Activated T-helper 1 cell treated with anti-CD3 and anti-CD28 coated beads, Interleukin-12 subunit alpha, Interleukin-12 subunit beta, Interleukin-2, Interleukin-4 antibody, amounts not matched to agents 30 ng/mL and 10 ng/mL and 1 ng/mL, durations not matched to agents 14 hours and 24 hours and 36 hours (primary cell): ENCODE measurements around the gene HSD3B7. TPM values are rescaled to one million over a fixed set of nuclear protein-coding genes. Genes with fewer than 3 reads are reported as not detected.
A peak's percentile ranks its signal among the peaks of the same experiment; 100 is the strongest.
"Not testable (repeated sequence)": the region's sequence is repeated elsewhere in the genome, so short reads cannot be mapped to it uniquely, and the experiment has no call there.

Experiments used
- DNase-seq: peaks from one replicate; pipeline ENCODE4 v3.0.0; 2021; ENCODE audit warnings: low spot score
- H3K27ac Mint-ChIP-seq: one replicate; pipeline ENCODE4 v1.8.0; 2021; ENCODE audit warnings: mild to moderate bottlenecking, mixed read lengths
- H3K27me3 Mint-ChIP-seq: one replicate; pipeline ENCODE4 v1.8.0; 2022; ENCODE audit warnings: mild to moderate bottlenecking, moderate library complexity, mixed read lengths; ENCODE audit not compliant: insufficient read depth
- H3K36me3 Mint-ChIP-seq: one replicate; pipeline ENCODE4 v1.8.0; 2021; ENCODE audit warnings: low read depth, mixed read lengths
- H3K4me1 Mint-ChIP-seq: one replicate; pipeline ENCODE4 v1.8.0; 2021; ENCODE audit warnings: low read depth, mixed read lengths
- H3K4me3 Mint-ChIP-seq: one replicate; pipeline ENCODE4 v1.8.0; 2021; ENCODE audit warnings: mild to moderate bottlenecking, moderate library complexity, mixed read lengths
- H3K9me3 Mint-ChIP-seq: one replicate; pipeline ENCODE4 v1.8.0; 2021; ENCODE audit warnings: mixed read lengths
- intact Hi-C: fragments of 100-400 bp; cut with micrococcal nuclease; formaldehyde crosslinking; loops from one replicate; pipeline ENCODE4 v1.15.1; 2024
- total RNA-seq: library from RNA; stranded (reverse); gene quantifications from 2 replicates; pipeline ENCODE4 v1.2.3, GENCODE V29; 2022

The HSD3B7 gene
- 2.1 and 3.3 TPM in 2 replicates for total RNA-seq

- H3K27ac Mint-ChIP-seq: no peak within 1 kb of the TSS
- H3K4me3 Mint-ChIP-seq: peak within 1 kb of the TSS; percentile 7
- no peaks in the 10 kb centered on the region for H3K9me3 Mint-ChIP-seq
- H3K27me3 Mint-ChIP-seq: no peaks in the 10 kb centered on the region
- DNase-seq: peak; percentile 73
- intact Hi-C loops: loop anchor here (1.0 kb wide), 6 partner anchors 12 to 883 kb away; no protein-coding TSS in a partner anchor
- H3K36me3 Mint-ChIP-seq: peaks cover 20% of the 10 kb centered on the region
- no peaks in the 10 kb centered on the region for H3K4me1 Mint-ChIP-seq
Observed at GRCh38 chr16:30984669-30985400, at the start of gene HSD3B7. Gene HSD3B7, plus strand, starts transcription at chr16:30985207. Its CDS starts 452 bp downstream, at chr16:30985659.

GRCh38 chr16:30937692-30938091 lies 47.3 kb upstream of the HSD3B7 start:
- H3K27ac Mint-ChIP-seq: peak overlapping the region; percentile 62
- no peaks in the 10 kb centered on the region for H3K27me3 Mint-ChIP-seq
- H3K9me3 Mint-ChIP-seq: no peaks in the 10 kb centered on the region
- intact Hi-C loops: no loop called here
- H3K4me1 Mint-ChIP-seq: peaks cover 38% of the 10 kb centered on the region
- no peak for DNase-seq
- H3K4me3 Mint-ChIP-seq: no peak overlapping the region
- peaks cover 15% of the 10 kb centered on the region for H3K36me3 Mint-ChIP-seq

- H3K27ac Mint-ChIP-seq, intact Hi-C loops, H3K4me3 Mint-ChIP-seq, H3K9me3 Mint-ChIP-seq, H3K27me3 Mint-ChIP-seq, DNase-seq: not testable (repeated sequence)
- H3K36me3 Mint-ChIP-seq: peaks cover 23% of the 10 kb centered on the region
- peaks cover 38% of the 10 kb centered on the region for H3K4me1 Mint-ChIP-seq
Observed at GRCh38 chr16:30939571-30939970, 45.4 kb upstream of the HSD3B7 start.

GRCh38 chr16:30941600-30942425 lies 43.2 kb upstream of the HSD3B7 start:
- Mint-ChIP-seq H3K4me3 (peak overlapping the region; percentile 56), H3K4me1 (peaks cover 28% of the 10 kb centered on the region), H3K27ac (no peak overlapping the region), H3K9me3 (no peaks in the 10 kb centered on the region), H3K36me3 (peaks cover 21% of the 10 kb centered on the region), H3K27me3 (no peaks in the 10 kb centered on the region)
- DNase-seq: peak; percentile 64
- intact Hi-C loops: loop anchor here (1.0 kb wide), 3 partner anchors 15 to 98 kb away; partner anchors contain the start of genes FBXL19 and SETD1A

- no peaks in the 10 kb centered on the region for H3K27me3 Mint-ChIP-seq
- H3K27ac Mint-ChIP-seq: peak overlapping the region; percentile 72
- H3K9me3 Mint-ChIP-seq: no peaks in the 10 kb centered on the region
- intact Hi-C loops: loop anchor here (1.0 kb wide), 3 partner anchors 15 to 98 kb away; partner anchors contain the start of genes FBXL19 and SETD1A
- peaks cover 21% of the 10 kb centered on the region for H3K36me3 Mint-ChIP-seq
- peak overlapping the region; percentile 56 for H3K4me3 Mint-ChIP-seq
- peaks cover 25% of the 10 kb centered on the region for H3K4me1 Mint-ChIP-seq
- no peak for DNase-seq
Observed at GRCh38 chr16:30942426-30942806, 42.6 kb upstream of the HSD3B7 start.

- Mint-ChIP-seq H3K27ac (peak overlapping the region; percentile 11), H3K36me3 (peaks cover 21% of the 10 kb centered on the region), H3K9me3 (no peaks in the 10 kb centered on the region), H3K4me3 (no peak overlapping the region), H3K4me1 (peaks cover 18% of the 10 kb centered on the region), H3K27me3 (no peaks in the 10 kb centered on the region)
- DNase-seq: no peak
- intact Hi-C loops: no loop called here
Observed at GRCh38 chr16:30944352-30944751, 40.7 kb upstream of the HSD3B7 start.

GRCh38 chr16:30946671-30947540 lies 38.1 kb upstream of the HSD3B7 start:
- no peaks in the 10 kb centered on the region for H3K27me3 Mint-ChIP-seq
- peaks cover 20% of the 10 kb centered on the region for H3K4me1 Mint-ChIP-seq
- peak overlapping the region; percentile 70 for H3K4me3 Mint-ChIP-seq
- DNase-seq: no peak
- no peaks in the 10 kb centered on the region for H3K9me3 Mint-ChIP-seq
- intact Hi-C loops: no loop called here
- H3K36me3 Mint-ChIP-seq: peaks cover 15% of the 10 kb centered on the region
- H3K27ac Mint-ChIP-seq: peak overlapping the region; percentile 48

- Mint-ChIP-seq H3K4me1 (peaks cover 14% of the 10 kb centered on the region), H3K4me3 (no peak overlapping the region), H3K9me3 (no peaks in the 10 kb centered on the region), H3K36me3 (peaks cover 15% of the 10 kb centered on the region), H3K27ac (no peak overlapping the region), H3K27me3 (no peaks in the 10 kb centered on the region)
- intact Hi-C loops: no loop called here
- DNase-seq: no peak
Observed at GRCh38 chr16:30947541-30947858, 37.5 kb upstream of the HSD3B7 start.

GRCh38 chr16:30947859-30948666 lies 36.9 kb upstream of the HSD3B7 start:
- H3K4me1 Mint-ChIP-seq: peaks cover 10% of the 10 kb centered on the region
- H3K4me3 Mint-ChIP-seq: no peak overlapping the region
- peaks cover 13% of the 10 kb centered on the region for H3K36me3 Mint-ChIP-seq
- no peaks in the 10 kb centered on the region for H3K27me3 Mint-ChIP-seq
- H3K9me3 Mint-ChIP-seq: no peaks in the 10 kb centered on the region
- no peak for DNase-seq
- intact Hi-C loops: no loop called here
- H3K27ac Mint-ChIP-seq: no peak overlapping the region

- DNase-seq: peak; percentile 37
- no peaks in the 10 kb centered on the region for H3K27me3 Mint-ChIP-seq
- H3K36me3 Mint-ChIP-seq: peaks cover 13% of the 10 kb centered on the region
- intact Hi-C loops: loop anchor here (1.0 kb wide), 1 partner anchor 8 kb away; the partner anchor contains the start of gene SETD1A
- H3K4me1 Mint-ChIP-seq: peaks cover 10% of the 10 kb centered on the region
- peak within 1 kb of the TSS; percentile 92 for H3K4me3 Mint-ChIP-seq
- no peaks in the 10 kb centered on the region for H3K9me3 Mint-ChIP-seq
- H3K27ac Mint-ChIP-seq: peak within 1 kb of the TSS; percentile 76
Observed at GRCh38 chr16:30948667-30949649, 36.0 kb upstream of the HSD3B7 start, which contains the start of gene ORAI3. Gene ORAI3, plus strand, starts transcription at chr16:30949068. Its CDS starts 222 bp downstream, at chr16:30949290.
